C4-2B (cell line): Measurements from ENCODE around the gene TOR2A.

Experiments used
- CTCF ChIP-seq: fragments of 450-650 bp; conservative IDR thresholded peaks from 2 replicates; pipeline ENCODE4 v1.5.1; 2017; ENCODE audit warnings: mild to moderate bottlenecking
- ZFX ChIP-seq: fragments of 450-650 bp; IDR thresholded peaks from 2 replicates; pipeline ENCODE4 v1.6.1; 2017

GRCh38 chr9:127684576-127684975 is 50.5 kb downstream of the TOR2A start:
- TF ChIP-seq CTCF (no peak), ZFX (no peak)
